KOPT-K1 (cell line): Measurements from ENCODE around the gene MAML2.

Source experiments
- H3K27ac ChIP-seq: fragments of 200-600 bp; sonication (generic); 2 replicates; pipeline ENCODE4 v1.5.1; 2016; ENCODE audit warnings: antibody characterized with exemption, mild to moderate bottlenecking, low read depth, low read length; ENCODE audit not compliant: poor library complexity, severe bottlenecking
- H3K36me3 ChIP-seq: fragments of 200-600 bp; sonication (generic); 2 replicates; pipeline ENCODE4 v1.5.1; 2017; ENCODE audit warnings: antibody characterized with exemption, mild to moderate bottlenecking, low read length, moderate library complexity; ENCODE audit not compliant: insufficient read depth
- H3K9me3 ChIP-seq: fragments of 200-600 bp; sonication (generic); 2 replicates; pipeline ENCODE4 v1.5.1; 2017; ENCODE audit warnings: antibody characterized with exemption, low read length, mild to moderate bottlenecking; ENCODE audit not compliant: insufficient read depth, poor library complexity, severe bottlenecking

MAML2 gene

DNA sequence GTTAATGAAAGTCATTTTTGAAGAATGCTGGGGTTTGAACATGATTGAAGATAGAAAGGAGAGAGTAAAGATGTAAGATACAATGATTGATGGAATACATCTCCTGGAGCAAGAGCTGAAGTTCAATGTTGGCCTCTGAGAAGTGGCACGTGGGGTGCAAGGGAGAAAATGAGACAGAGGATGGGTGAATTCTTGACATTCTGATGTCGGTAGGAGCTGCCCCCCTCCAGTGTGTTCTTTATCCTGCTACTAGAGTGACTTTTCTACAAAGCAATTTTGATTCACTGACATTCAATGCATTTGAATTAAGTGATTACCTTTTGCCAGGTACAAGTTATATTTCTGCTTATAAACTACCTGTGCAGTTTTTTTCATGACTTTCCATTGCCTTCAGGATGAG lies 260.1 kb downstream of the MAML2 start:
- Histone ChIP-seq H3K36me3 (no peaks in the 10 kb centered on the region), H3K9me3 (no peaks in the 10 kb centered on the region), H3K27ac (no peak overlapping the region)

DNA sequence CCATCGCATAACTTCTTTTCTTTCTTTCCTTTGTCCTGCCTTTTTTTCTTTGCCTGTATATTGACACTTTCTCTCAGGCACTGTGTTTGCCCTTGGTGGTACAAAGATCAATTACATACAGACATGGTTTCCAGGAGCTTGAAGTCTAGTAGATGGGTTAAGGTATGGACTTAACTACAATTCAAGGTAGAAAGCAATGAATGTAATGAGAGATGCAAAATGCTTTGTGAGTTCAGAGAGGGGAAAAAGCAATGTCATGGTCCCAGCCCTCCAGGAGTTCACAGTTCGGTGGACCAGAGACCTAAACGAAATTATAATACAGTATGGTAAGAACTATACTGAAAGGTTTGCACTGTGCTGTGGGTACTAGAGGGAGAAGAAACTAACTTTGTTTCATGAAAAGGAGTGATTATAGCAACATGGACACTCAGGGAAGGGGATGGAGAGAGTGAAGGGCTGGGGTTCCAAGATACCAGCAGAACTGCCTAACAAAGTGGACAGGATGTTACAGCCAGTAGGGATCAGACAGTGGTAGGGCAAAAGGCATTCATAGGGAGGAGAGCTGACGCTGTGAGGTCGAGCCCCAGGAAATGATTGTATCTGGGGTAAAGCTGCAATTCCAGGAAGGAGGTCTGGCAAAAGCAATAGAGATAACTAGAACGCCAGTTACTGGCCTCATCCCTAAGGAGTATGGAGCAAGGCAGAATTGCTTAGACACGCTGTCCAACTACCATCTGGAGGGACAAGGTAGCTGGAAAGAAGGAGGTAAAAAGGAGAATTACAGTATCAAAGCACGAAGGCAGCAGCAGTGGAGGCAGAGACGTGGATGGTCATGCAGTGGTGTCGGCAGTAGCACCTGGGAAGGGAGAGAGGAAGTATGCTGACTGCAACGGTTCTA lies 260.7 kb downstream of the MAML2 start:
- Histone ChIP-seq H3K36me3 (no peaks in the 10 kb centered on the region), H3K27ac (no peak overlapping the region), H3K9me3 (no peaks in the 10 kb centered on the region)

DNA sequence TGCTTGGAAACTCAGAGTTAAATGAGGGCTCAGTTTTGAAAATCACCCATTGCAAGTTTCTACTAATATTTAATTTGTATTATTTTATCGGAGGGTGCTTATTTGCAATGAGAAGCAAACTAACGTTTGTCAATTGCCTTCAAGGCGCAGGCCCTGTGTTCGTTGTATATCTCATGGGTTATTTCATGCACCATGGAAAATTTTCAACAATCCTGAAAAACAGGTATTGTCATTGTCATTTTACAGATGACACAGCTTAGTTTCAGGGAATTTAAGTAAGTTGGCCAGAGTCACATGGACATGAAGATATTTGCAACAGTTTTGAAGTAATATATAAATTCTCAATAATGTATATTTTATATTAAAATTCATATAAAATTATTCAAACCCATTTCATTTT lies 261.4 kb downstream of the MAML2 start:
- no peaks in the 10 kb centered on the region for H3K36me3 ChIP-seq
- H3K27ac ChIP-seq = no peak overlapping the region
- no peaks in the 10 kb centered on the region for H3K9me3 ChIP-seq

DNA sequence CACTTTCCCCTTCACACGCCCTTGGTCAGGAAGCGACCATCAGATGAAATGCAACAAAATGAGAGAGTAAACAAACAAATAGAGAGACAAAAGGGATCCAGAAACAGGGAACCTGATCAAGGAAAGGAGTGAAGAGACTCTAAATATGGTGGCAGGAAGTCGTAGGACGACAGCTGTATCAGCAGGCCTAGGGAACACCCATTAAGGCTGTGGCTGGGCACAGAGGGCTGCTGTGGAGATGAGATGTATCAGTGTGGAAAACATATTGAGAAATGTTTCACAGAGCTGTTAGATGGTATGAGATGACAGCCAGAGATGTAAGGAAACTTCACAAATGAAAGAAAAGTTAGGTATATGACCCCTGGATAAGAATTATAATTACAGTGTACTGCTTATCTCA lies 263.3 kb downstream of the MAML2 start:
- Histone ChIP-seq H3K36me3 (no peaks in the 10 kb centered on the region), H3K27ac (no peak overlapping the region), H3K9me3 (no peaks in the 10 kb centered on the region)

DNA sequence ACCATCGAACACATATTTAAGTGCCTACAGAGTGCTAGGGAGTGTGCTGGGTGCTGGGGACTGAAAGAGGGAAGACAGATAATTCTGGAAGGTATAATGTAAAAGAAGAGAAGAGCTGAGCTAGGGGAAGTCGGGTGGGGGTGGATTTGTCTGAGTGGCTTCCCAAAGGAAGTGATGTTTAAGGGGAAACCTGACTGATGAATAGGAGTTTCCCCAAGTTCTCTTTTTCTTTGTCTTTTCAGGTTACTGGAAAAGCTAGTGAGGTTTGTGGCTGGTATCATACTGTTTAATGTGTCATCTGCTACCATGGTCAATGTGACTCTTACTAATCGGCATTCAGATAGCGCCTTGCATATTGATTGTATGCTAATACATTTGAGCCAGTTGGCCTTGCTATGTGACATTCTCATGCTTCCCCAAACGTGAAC lies 267.4 kb downstream of the MAML2 start:
- no peaks in the 10 kb centered on the region for H3K9me3 ChIP-seq
- no peak overlapping the region for H3K27ac ChIP-seq
- H3K36me3 ChIP-seq = no peaks in the 10 kb centered on the region

DNA sequence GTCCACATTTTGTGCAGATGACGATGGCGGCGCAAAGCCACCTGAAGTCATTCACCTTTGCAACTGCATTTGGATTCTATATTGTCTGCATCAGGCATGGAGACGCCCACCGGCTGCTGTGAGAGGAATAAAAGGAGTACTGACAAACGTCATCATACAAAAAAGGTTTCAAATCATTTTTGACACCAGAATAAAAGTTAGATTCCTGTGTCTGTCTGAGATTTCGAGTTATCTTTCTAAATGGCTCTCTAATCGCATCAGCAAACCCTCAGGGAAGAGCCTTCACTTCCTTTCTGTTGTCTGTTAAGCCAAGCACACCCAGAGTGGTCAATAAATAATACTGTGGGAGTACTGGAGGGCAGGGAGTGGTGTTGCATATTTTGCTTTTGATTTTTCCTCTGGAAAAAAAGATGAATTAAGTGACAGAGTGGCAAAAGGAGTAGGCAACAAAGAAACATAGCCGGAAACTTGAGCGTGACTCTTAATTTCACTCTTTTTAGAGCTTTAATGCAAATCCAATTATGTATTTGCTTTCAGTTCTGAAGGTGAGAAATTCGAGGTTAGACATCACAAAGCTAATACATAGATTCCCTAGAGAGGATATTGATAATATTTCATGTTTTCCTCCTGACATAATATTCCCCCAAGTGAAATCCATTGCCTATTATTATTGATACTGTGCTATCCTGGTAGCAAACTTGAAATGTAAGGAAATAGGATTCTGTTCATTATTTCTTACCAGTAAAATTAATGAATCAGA lies 268.3 kb downstream of the MAML2 start:
- H3K36me3 ChIP-seq = no peaks in the 10 kb centered on the region
- H3K27ac ChIP-seq = no peak overlapping the region
- H3K9me3 ChIP-seq = no peaks in the 10 kb centered on the region

DNA sequence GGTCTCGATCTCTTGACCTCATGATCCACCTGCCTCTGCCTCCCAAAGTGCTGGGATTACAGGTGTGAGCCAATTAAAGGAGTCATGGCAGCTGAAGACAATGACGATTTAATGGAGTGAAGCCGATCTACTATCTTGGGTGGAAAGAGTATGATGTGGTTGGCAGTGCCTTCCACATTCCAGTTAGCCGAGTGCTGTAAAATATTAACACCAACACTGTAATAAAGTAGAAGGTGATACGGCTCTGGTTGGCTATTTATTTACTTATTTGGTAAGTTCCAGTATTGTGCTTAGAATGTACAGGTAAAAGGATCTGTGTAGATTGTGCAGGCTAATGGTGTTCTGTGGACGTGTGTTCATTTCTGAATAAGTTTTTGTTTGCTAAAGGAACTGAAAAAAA lies 269.5 kb downstream of the MAML2 start:
- Histone ChIP-seq H3K36me3 (no peaks in the 10 kb centered on the region), H3K9me3 (no peaks in the 10 kb centered on the region), H3K27ac (no peak overlapping the region)

DNA sequence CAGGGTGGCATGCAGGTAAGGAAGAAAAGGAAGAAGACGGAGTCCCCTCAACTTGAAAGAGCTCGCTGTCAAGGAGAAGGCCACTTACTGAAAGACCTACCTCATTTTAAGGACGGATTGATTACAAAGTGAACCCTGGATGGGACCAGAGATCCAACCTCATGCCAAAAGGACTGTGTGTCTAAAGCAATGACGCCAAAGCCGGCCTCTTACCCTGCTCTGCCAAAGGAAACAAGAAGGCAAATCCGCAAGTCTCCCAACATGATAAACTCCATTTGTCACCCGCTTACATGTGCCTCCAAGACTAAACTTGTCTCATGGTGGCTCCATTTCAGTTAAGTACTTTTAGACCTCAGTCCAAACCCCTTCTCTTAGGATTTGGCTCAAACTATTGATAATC lies 270.4 kb downstream of the MAML2 start:
- H3K27ac ChIP-seq = no peak overlapping the region
- H3K9me3 ChIP-seq = no peaks in the 10 kb centered on the region
- H3K36me3 ChIP-seq = no peaks in the 10 kb centered on the region

DNA sequence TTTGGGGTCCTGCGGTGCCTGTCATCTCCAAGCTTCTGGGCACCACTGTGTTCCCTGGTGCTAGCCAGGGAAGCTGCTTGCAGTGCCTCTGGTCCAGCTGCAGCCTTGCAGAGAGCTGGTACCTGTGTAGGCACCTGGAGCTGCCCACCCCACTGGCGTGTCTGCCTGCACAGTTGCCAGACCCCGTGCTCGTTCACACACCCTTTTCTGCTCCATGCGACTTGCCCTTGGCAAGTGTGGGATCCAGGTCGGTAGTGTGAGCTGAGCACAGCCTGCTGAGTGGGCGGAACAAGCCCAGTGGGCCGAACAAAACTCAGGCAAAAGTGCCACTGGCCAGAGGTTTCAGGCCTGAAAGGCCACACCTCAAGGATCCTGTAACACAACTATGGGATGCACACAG lies 272.5 kb downstream of the MAML2 start:
- Histone ChIP-seq H3K36me3 (no peaks in the 10 kb centered on the region), H3K9me3 (no peaks in the 10 kb centered on the region), H3K27ac (no peak overlapping the region)

DNA sequence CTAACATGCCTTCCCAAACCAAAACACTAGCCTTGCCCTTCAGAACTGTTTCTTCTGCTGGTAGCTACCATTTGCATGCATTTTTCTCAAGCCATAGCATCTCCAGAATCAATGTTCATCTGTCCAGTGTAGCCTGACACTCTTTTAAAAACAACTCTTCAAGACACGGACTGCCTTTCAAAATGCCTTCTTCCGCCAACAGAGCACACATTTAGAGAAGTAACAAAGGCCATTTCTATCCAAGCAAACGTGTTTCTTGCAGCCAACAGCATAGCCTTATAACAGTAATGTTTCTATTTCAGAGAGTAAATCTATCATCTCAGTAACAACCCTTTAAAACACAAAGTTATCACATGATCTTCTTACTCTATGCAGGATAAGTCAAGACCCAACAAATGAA lies 275.8 kb downstream of the MAML2 start:
- no peaks in the 10 kb centered on the region for H3K9me3 ChIP-seq
- no peaks in the 10 kb centered on the region for H3K36me3 ChIP-seq
- no peak overlapping the region for H3K27ac ChIP-seq

DNA sequence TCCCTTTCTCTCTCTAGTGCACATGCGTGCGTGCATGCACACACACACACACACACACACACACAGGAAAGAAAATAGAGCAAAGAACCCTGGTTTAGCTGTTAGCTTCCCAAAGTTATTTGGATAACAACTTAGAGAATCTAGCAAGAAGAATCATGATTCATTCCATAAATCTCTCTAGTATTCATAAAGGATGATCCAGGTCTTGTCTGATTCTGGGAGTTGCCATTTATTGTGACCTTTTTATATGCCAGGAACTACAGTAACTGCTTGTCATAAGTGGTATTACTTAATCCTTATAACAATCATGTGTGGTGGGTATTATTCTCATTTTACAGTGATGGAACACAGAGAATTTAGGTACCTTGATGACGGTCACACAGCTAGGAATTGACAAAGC lies 277.6 kb downstream of the MAML2 start:
- H3K27ac ChIP-seq = no peak overlapping the region
- H3K9me3 ChIP-seq = no peaks in the 10 kb centered on the region
- no peaks in the 10 kb centered on the region for H3K36me3 ChIP-seq

DNA sequence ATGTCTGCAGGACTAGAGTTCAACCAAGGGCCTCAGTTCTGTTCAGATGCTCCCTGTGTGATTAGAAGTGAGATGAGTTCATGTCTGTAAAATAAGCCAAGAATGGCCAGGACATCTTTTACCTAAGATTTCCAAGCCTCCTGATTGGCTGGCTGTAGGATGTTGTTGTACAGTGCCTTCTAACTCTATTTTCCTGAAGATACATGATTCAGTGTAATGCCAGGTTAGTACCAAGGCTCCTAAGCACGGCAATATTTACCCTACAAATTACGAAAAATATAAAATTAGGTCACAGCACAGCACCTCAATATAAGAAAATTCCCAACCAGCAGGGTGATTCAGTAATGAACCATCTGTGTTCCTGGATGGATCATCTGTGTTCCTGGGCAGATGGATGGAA lies 279.1 kb downstream of the MAML2 start:
- Histone ChIP-seq H3K36me3 (no peaks in the 10 kb centered on the region), H3K9me3 (no peaks in the 10 kb centered on the region), H3K27ac (no peak overlapping the region)

DNA sequence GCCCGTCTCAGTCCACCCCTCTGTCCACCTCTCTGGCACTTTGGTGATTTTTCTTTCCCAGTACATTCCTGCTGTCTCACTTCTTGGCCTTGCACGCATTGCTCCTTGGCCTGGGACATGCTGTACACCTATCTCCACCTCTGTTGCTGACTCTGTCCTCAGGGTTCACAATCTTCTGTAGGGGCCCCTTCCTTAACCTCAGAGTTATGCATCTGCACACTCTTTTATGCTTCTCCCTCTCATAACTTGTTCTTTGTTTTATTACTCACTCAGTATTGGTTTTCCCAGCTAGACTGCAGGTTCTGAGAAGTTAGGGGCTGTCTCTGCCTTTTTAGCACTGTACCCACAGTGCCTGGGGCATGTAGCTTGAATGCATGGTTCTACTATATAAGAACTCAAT lies 279.9 kb downstream of the MAML2 start:
- Histone ChIP-seq H3K36me3 (no peaks in the 10 kb centered on the region), H3K9me3 (no peaks in the 10 kb centered on the region), H3K27ac (no peak overlapping the region)

DNA sequence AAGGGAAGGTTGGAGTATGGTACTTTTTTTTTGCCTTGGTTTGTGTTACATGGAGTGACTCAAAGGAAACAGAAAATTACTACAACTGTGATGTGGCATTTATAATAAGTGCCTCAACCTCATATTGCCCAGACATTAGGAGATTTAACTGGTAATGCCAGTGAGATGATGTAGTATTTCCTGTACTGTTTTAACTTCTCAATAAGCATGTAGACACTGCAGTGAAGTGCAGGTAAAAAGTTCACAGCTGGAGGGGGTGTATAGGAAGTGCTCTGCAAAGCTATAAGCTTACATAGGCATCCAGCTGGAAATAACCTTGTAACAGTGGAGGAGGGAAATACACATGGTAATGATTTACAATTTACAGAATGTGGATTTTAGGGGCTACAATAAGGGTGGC lies 280.9 kb downstream of the MAML2 start:
- no peaks in the 10 kb centered on the region for H3K36me3 ChIP-seq
- H3K27ac ChIP-seq = no peak overlapping the region
- H3K9me3 ChIP-seq = no peaks in the 10 kb centered on the region

DNA sequence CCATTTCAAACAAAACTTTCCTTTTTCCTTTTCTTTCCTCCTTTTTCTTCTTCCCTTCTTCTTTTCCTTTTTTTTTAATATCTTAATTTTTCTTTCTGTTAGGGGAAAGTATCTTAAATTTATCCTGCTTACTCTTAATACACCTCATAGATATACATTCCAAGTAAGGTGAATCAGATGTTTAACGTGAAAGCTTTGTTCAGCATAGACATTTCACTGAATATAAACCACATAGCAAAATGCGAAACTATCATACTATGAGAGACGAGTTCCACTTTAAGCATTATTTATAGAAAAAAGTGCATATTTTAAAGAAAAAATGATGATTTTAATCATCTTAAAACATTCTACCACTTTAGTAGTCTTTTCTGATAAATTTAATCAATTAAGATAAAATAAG lies 281.3 kb downstream of the MAML2 start:
- no peaks in the 10 kb centered on the region for H3K9me3 ChIP-seq
- no peaks in the 10 kb centered on the region for H3K36me3 ChIP-seq
- no peak overlapping the region for H3K27ac ChIP-seq

DNA sequence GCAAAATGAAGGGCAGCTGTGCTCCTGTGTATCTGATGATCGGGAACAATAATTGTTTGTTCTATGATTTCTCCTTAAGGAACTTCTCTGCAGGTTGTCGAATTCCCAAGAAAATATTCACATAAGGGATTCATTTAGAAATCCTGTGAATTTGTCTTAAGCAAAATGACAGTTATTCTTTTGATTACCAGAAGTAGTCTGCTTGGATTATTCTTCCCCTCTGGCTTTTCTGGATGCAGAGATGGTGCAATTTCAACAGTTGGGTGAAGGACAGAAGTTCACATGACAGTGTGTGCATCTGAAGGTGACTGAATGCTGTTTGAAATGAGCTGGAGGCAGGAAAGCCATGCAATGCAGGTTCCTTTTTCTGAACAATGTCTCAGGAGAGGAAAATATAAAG lies 281.9 kb downstream of the MAML2 start:
- H3K36me3 ChIP-seq = no peaks in the 10 kb centered on the region
- H3K9me3 ChIP-seq = no peaks in the 10 kb centered on the region
- H3K27ac ChIP-seq = no peak overlapping the region
